H1 (cell line): ENCODE measurements around the gene GSDMA. TPM values are rescaled to one million over a fixed set of nuclear protein-coding genes. Genes with fewer than 3 reads are reported as not detected.

Source experiments
- CTCF ChIA-PET: fragments of 300-600 bp; sonication (Branson Sonifier 250); formaldehyde crosslinking; loops from one replicate; lab custom pipeline; 2021; ENCODE audit not compliant: partially characterized antibody; lab: Charles Lee
- POLR2A ChIA-PET: fragments of 300-600 bp; sonication (Branson Sonifier 250); formaldehyde crosslinking; loops from one replicate; lab custom pipeline; 2021; ENCODE audit warnings: inconsistent platforms; ENCODE audit not compliant: partially characterized antibody; lab: Charles Lee
- DNase-seq, 2 experiments: peaks; one replicate each; pipeline versions ENCODE4 v3.0.0 to v3.0.0-alpha.2; 2010 to 2022; ENCODE audit warnings: low spot score in 2 of 2, low read depth in 1 of 2, mixed read lengths in 1 of 2
- FAIRE-seq: peaks from 2 replicates; lab custom pipeline; 2011; peaks lifted over from hg19 to GRCh38; lab: Jason Lieb, UNC
- H2AFZ ChIP-seq: 2 replicates; pipeline ENCODE4 v1.8.1; 2012; ENCODE audit warnings: low read length, inconsistent platforms
- H2AK5ac ChIP-seq: 2 replicates; pipeline ENCODE4 v1.6.1; 2013; ENCODE audit warnings: low read depth, low read length
- H2BK120ac ChIP-seq: replicated peaks from 2 replicates; pipeline ENCODE3; 2013; ENCODE audit warnings: low read depth, low read length, inconsistent platforms
- H2BK12ac ChIP-seq: 2 replicates; pipeline ENCODE4 v1.6.1; 2013; ENCODE audit warnings: low read depth, low read length
- H2BK15ac ChIP-seq: 2 replicates; pipeline ENCODE4 v1.6.1; 2013; ENCODE audit warnings: low read length
- H2BK20ac ChIP-seq: 2 replicates; pipeline ENCODE4 v1.6.1; 2013; ENCODE audit warnings: low read length
- H2BK5ac ChIP-seq: 2 replicates; pipeline ENCODE4 v1.6.1; 2013; ENCODE audit warnings: low read depth, low read length
- H3K14ac ChIP-seq: 2 replicates; pipeline ENCODE4 v1.6.1; 2013; ENCODE audit warnings: inconsistent platforms; ENCODE audit not compliant: insufficient read length
- H3K18ac ChIP-seq: 2 replicates; pipeline ENCODE4 v1.6.1; 2013; ENCODE audit warnings: low read length; ENCODE audit errors: extremely low read depth
- H3K23ac ChIP-seq: 2 replicates; pipeline ENCODE4 v1.6.1; 2013; ENCODE audit warnings: inconsistent platforms; ENCODE audit not compliant: insufficient read length
- H3K23me2 ChIP-seq: 2 replicates; pipeline ENCODE4 v1.6.1; 2013; ENCODE audit warnings: low read depth, low read length
- H3K27ac ChIP-seq: 2 replicates; pipeline ENCODE4 v1.6.1; 2011; ENCODE audit warnings: low read depth, low read length, inconsistent platforms
- H3K27me3 ChIP-seq, 4 experiments: replicated peaks in 1 of 4; 1 replicate in 1 of 4; 2 replicates in 3 of 4; pipeline versions ENCODE4 v1.6.1 to v1.8.1; 2011 to 2013; ENCODE audit warnings: low read length in 3 of 4, mild to moderate bottlenecking in 3 of 4, inconsistent platforms in 2 of 4, mixed read lengths in 2 of 4, moderate library complexity in 1 of 4; ENCODE audit not compliant: control insufficient read depth in 3 of 4, insufficient read depth in 3 of 4; ENCODE audit errors: extremely low read depth in 1 of 4
- H3K36me3 ChIP-seq, 4 experiments: 2 replicates each; pipeline versions ENCODE4 v1.6.1 to v1.8.1; 2011 to 2013; ENCODE audit warnings: mild to moderate bottlenecking in 4 of 4, low read length in 3 of 4, moderate library complexity in 2 of 4, control low read depth in 1 of 4, inconsistent platforms in 1 of 4; ENCODE audit not compliant: insufficient read depth in 4 of 4, control insufficient read depth in 2 of 4
- H3K4ac ChIP-seq: replicated peaks from 2 replicates; pipeline ENCODE3; 2013; ENCODE audit warnings: low read length, low read depth, mixed read lengths, inconsistent platforms; ENCODE audit not compliant: insufficient read length
- H3K4me1 ChIP-seq, 4 experiments: replicated peaks in 1 of 4; 1 replicate in 1 of 4; 2 replicates in 3 of 4; pipeline versions ENCODE4 v1.6.1 to v1.8.1; 2011 to 2013; ENCODE audit warnings: low read length in 3 of 4, inconsistent platforms in 2 of 4, mixed read lengths in 1 of 4; ENCODE audit not compliant: insufficient read depth in 4 of 4, control insufficient read depth in 3 of 4
- H3K4me2 ChIP-seq, 2 experiments: 2 replicates each; pipeline versions ENCODE4 v1.6.1 to v1.8.1; 2011 to 2013; ENCODE audit warnings: low read depth in 2 of 2, low read length in 2 of 2, control low read depth in 1 of 2, inconsistent platforms in 1 of 2, mild to moderate bottlenecking in 1 of 2; ENCODE audit not compliant: insufficient read depth in 1 of 2
- H3K4me3 ChIP-seq, 4 experiments: fragments of 200-600, 300-600 bp in 1 of 4; sonication (generic), shearing (Covaris generic), sonication (Bioruptor Twin) in 1 of 4; 2 replicates each; pipeline versions ENCODE4 v1.5.1 to v1.8.1; 2011 to 2016; ENCODE audit warnings: low read length in 4 of 4, low read depth in 3 of 4, control low read depth in 2 of 4, inconsistent platforms in 2 of 4, mild to moderate bottlenecking in 2 of 4, mixed read lengths in 1 of 4, moderate library complexity in 1 of 4; ENCODE audit not compliant: insufficient read depth in 2 of 4; ENCODE audit errors: extremely low read depth in 1 of 4
- H3K56ac ChIP-seq: replicated peaks from 2 replicates; pipeline ENCODE3; 2013; ENCODE audit warnings: low read depth, mild to moderate bottlenecking, mixed read lengths, low read length, inconsistent platforms; ENCODE audit not compliant: insufficient read length
- H3K79me1 ChIP-seq: 2 replicates; pipeline ENCODE4 v1.6.1; 2013; ENCODE audit warnings: low read depth, low read length, control low read depth
- H3K79me2 ChIP-seq, 2 experiments: 2 replicates each; pipeline versions ENCODE4 v1.6.1 to v1.8.1; 2012 to 2013; ENCODE audit warnings: low read length in 2 of 2, mild to moderate bottlenecking in 2 of 2, inconsistent platforms in 1 of 2; ENCODE audit not compliant: insufficient read depth in 2 of 2, control insufficient read depth in 1 of 2
- H3K9ac ChIP-seq, 4 experiments: replicated peaks in 1 of 4; 1 replicate in 1 of 4; 2 replicates in 3 of 4; pipeline versions ENCODE4 v1.6.1 to v1.8.1; 2011 to 2013; ENCODE audit warnings: low read depth in 3 of 4, low read length in 3 of 4, control low read depth in 2 of 4, mild to moderate bottlenecking in 2 of 4, moderate library complexity in 2 of 4, inconsistent platforms in 1 of 4; ENCODE audit errors: extremely low read depth in 1 of 4
- H3K9me3 ChIP-seq, 2 experiments: 2 replicates each; pipeline versions ENCODE4 v1.6.1 to v1.8.1; 2012 to 2013; ENCODE audit warnings: mild to moderate bottlenecking in 2 of 2, moderate library complexity in 2 of 2, control low read depth in 1 of 2, inconsistent platforms in 1 of 2, low read depth in 1 of 2, low read length in 1 of 2, mixed read lengths in 1 of 2; ENCODE audit not compliant: insufficient read depth in 2 of 2
- H4K20me1 ChIP-seq, 2 experiments: replicated peaks in 1 of 2; 2 replicates each; pipeline versions ENCODE3 to v1.8.1; 2011 to 2013; ENCODE audit warnings: inconsistent platforms in 2 of 2, low read length in 2 of 2, mild to moderate bottlenecking in 1 of 2; ENCODE audit not compliant: insufficient read depth in 2 of 2, control insufficient read depth in 1 of 2
- H4K5ac ChIP-seq: 2 replicates; pipeline ENCODE4 v1.6.1; 2013; ENCODE audit warnings: low read length, low read depth, mixed read lengths, inconsistent platforms; ENCODE audit not compliant: insufficient read length
- H4K8ac ChIP-seq: 2 replicates; pipeline ENCODE4 v1.8.0; 2013; ENCODE audit warnings: mild to moderate bottlenecking, moderate library complexity, low read length, inconsistent platforms; ENCODE audit not compliant: insufficient read depth; ENCODE audit errors: extremely low read depth
- H4K91ac ChIP-seq: replicated peaks from 2 replicates; pipeline ENCODE3; 2013; ENCODE audit warnings: low read length, mixed read lengths, inconsistent platforms; ENCODE audit not compliant: insufficient read length
- CTCF ChIP-seq, 3 experiments: IDR thresholded peaks; 1 replicate in 2 of 3; 2 replicates in 1 of 3; pipeline versions ENCODE4 v1.5.1 to v1.6.1; 2011; ENCODE audit warnings: low read length in 3 of 3, mild to moderate bottlenecking in 3 of 3, inconsistent platforms in 2 of 3, low read depth in 1 of 3, moderate library complexity in 1 of 3; ENCODE audit not compliant: insufficient read depth in 1 of 3; ENCODE audit errors: control extremely low read depth in 1 of 3
- MAFK ChIP-seq: IDR thresholded peaks from 2 replicates; pipeline ENCODE4 v1.6.1; 2012; ENCODE audit warnings: low read depth, mild to moderate bottlenecking, improper control_type of control experiment, low read length
- TAF1 ChIP-seq: IDR thresholded peaks from 2 replicates; pipeline ENCODE4 v1.6.1; 2011; ENCODE audit warnings: mild to moderate bottlenecking, low read depth, low read length
- TBP ChIP-seq: IDR thresholded peaks from 2 replicates; pipeline ENCODE4 v1.6.1; 2011; ENCODE audit warnings: low read depth, low read length, improper control_type of control experiment
- WGBS, 2 experiments: shearing (Covaris generic) in 1 of 2; methylation state at CpG; one replicate each; pipeline versions ENCODE4 v1.1.6 to v1.1.7; 2013 to 2015; ENCODE audit warnings: low lambda C conversion rate in 2 of 2, mixed read lengths in 2 of 2, inconsistent platforms in 1 of 2, low coverage in 1 of 2, missing lambda C conversion rate in 1 of 2; ENCODE audit not compliant: insufficient replicate concordance in 2 of 2, insufficient coverage in 1 of 2, insufficient read length in 1 of 2; ENCODE audit errors: extremely low coverage in 1 of 2, missing lambda C conversion rate in 1 of 2; 5-methylcytosine and 5-hydroxymethylcytosine counted together
- polyA plus RNA-seq, 7 experiments: library from polyadenylated mRNA; depleted of rRNA in 3 of 7; stranded (reverse) in 5 of 7; unstranded in 2 of 7; fragments of >200 nt in 5 of 7; fragments of 200-250 nt in 2 of 7; gene quantifications; 1 replicate in 5 of 7; 2 replicates in 1 of 7; 4 replicates in 1 of 7; pipeline versions ENCODE4 v1.2.1 to v1.2.3, GENCODE V29; 2011 to 2013; ENCODE audit warnings: missing spikeins in 2 of 7, mixed read lengths in 2 of 7
- total RNA-seq: library from RNA; stranded (reverse); fragmentation: NEBNext Ultra II Directional; extraction: Animal tissue kit (Norgen Biotek cat#: 25700); gene quantifications from 2 replicates; pipeline ENCODE4 v1.2.1, GENCODE V29; 2021

Gene GSDMA
- total and polyA plus RNA-seq, 2 of the 8 experiments (the other 6 are each of a cell fraction or from before 2014, with no cell fraction given): 0.03 TPM; not detected in 1

- no peak overlapping the region; the same call in 1 of the 2 replicates for H2BK12ac ChIP-seq
- peak overlapping the region; percentile 89 for H2AFZ ChIP-seq
- peak overlapping the region; percentile 57 for H4K91ac ChIP-seq
- no peak overlapping the region; the same call in 1 of the 2 replicates for H4K8ac ChIP-seq
- no peak overlapping the region for H2BK120ac ChIP-seq
- peaks cover 9 to 26% (median 14%) of the 10 kb centered on the region in 4 experiments for H3K4me1 ChIP-seq
- DNase-seq: peak in 1 of 2 experiments; percentile 81
- no peak overlapping the region for H3K4ac ChIP-seq
- H2BK5ac ChIP-seq: no peak overlapping the region; the same call in 1 of the 2 replicates
- POLR2A ChIA-PET: interaction anchor here (1.0 to 2.8 kb wide), 4 partner anchors 10 to 348 kb away, joined by 3 to 10 read pairs (median 5); no protein-coding TSS in a partner anchor
- no peak overlapping the region; the same call in 1 of the 2 replicates for H2BK15ac ChIP-seq
- no peak for TF ChIP-seq MAFK
- TF ChIP-seq TAF1: peak; percentile 9; the same call in 1 of the 2 replicates
- TF ChIP-seq TBP: peak; percentile 29; the same call in 1 of the 2 replicates
- no peak for TF ChIP-seq CTCF (IDR thresholded peaks at IDR 0.05; ENCODE audit: control extremely low read depth in 1 of 3, insufficient read depth in 1 of 3, low read depth in 1 of 3, low read length in 3 of 3)
- H2AK5ac ChIP-seq: no peak overlapping the region
- peak overlapping the region; percentile 54 to 94 (median 84) for H3K4me3 ChIP-seq
- FAIRE-seq: no peak
- peaks cover 2 to 8% (median 5%) of the 10 kb centered on the region in 4 experiments; a peak in 7 of 8 replicates for H3K36me3 ChIP-seq
- no peak overlapping the region for H2BK20ac ChIP-seq
- H4K5ac ChIP-seq: peak overlapping the region; percentile 68
- H3K9me3 ChIP-seq: no peaks in the 10 kb centered on the region
- H3K14ac ChIP-seq: no peak overlapping the region
- peak overlapping the region; percentile 64 to 82 for H3K4me2 ChIP-seq
- WGBS, 2 experiments: 37% methylated on average over 17 of the region's 17 CpGs; no CpG with 5 or more reads in 1 of the 2 experiments
- H3K79me2 ChIP-seq: peaks cover 0 to 30% of the 10 kb centered on the region in 2 experiments; a peak in 2 of 4 replicates
- peak overlapping the region; percentile 45 to 73 (median 56) for H3K9ac ChIP-seq
- no peak overlapping the region; the same call in 1 of the 2 replicates for H3K18ac ChIP-seq
- H3K27ac ChIP-seq: peak overlapping the region; percentile 64; the same call in 1 of the 2 replicates
- CTCF ChIA-PET: interaction anchor here (0.6 to 1.3 kb wide), 4 partner anchors 10 to 25 kb away, joined by 3 to 5 read pairs (median 4); partner anchors contain the start of gene GSDMB
- H3K23me2 ChIP-seq: peaks cover 8% of the 10 kb centered on the region; the same call in 1 of the 2 replicates
- peaks cover 18 to 19% of the 10 kb centered on the region in 2 experiments for H4K20me1 ChIP-seq
- peak overlapping the region; percentile 50 for H3K56ac ChIP-seq
- no peak overlapping the region for H3K23ac ChIP-seq
- H3K79me1 ChIP-seq: peaks cover 13% of the 10 kb centered on the region
- H3K27me3 ChIP-seq: no peaks in the 10 kb centered on the region
These were observed 34.6 kb upstream of the GSDMA start for GRCh38 chr17:39927929-39928857.
